Nephron (organoid): ENCODE measurements around the gene SPNS3.

Experiments used
- H3K27ac Mint-ChIP-seq, 3 experiments: 2 replicates each; pipeline ENCODE4 v1.8.0; 2020; ENCODE audit warnings: mixed read lengths in 3 of 3, mild to moderate bottlenecking in 2 of 3, moderate library complexity in 1 of 3
- H3K27me3 Mint-ChIP-seq: 2 replicates; pipeline ENCODE4 v1.8.0; 2021; ENCODE audit warnings: low read depth, mild to moderate bottlenecking, moderate library complexity, mixed read lengths
- H3K36me3 Mint-ChIP-seq: 2 replicates; pipeline ENCODE4 v1.8.0; 2020; ENCODE audit warnings: low read depth, mixed read lengths
- H3K4me1 Mint-ChIP-seq: 2 replicates; pipeline ENCODE4 v1.8.0; 2020; ENCODE audit warnings: mixed read lengths
- H3K4me3 Mint-ChIP-seq, 3 experiments: 2 replicates each; pipeline ENCODE4 v1.8.0; 2020; ENCODE audit warnings: mild to moderate bottlenecking in 3 of 3, mixed read lengths in 3 of 3, moderate library complexity in 2 of 3
- H3K9me3 Mint-ChIP-seq: 2 replicates; pipeline ENCODE4 v1.8.0; 2020; ENCODE audit warnings: mixed read lengths
- CTCF ChIP-seq, 3 experiments: fragments of 200-600 bp; sonication (generic); IDR thresholded peaks; one replicate each; pipeline ENCODE4 v1.5.0; 2021; ENCODE audit warnings: antibody characterized with exemption in 3 of 3; ENCODE audit not compliant: unreplicated experiment in 3 of 3

SPNS3 gene

GRCh38 chr17:4490109-4490591 is 56.4 kb downstream of the SPNS3 start:
- H3K27me3 Mint-ChIP-seq, result peaks cover 9% of the 10 kb centered on the region
- no peaks in the 10 kb centered on the region for H3K9me3 Mint-ChIP-seq
- peaks cover 5% of the 10 kb centered on the region for H3K4me1 Mint-ChIP-seq
- TF ChIP-seq CTCF (IDR thresholded peaks at IDR 0.05; ENCODE audit: unreplicated experiment in 3 of 3), result no peak
- peak overlapping the region in 1 of 3 experiments; percentile 20 for H3K27ac Mint-ChIP-seq
- H3K4me3 Mint-ChIP-seq, result no peak overlapping the region
- no peaks in the 10 kb centered on the region for H3K36me3 Mint-ChIP-seq

GRCh38 chr17:4490637-4491061 is 56.9 kb downstream of the SPNS3 start:
- peaks cover 5% of the 10 kb centered on the region for H3K4me1 Mint-ChIP-seq
- no peaks in the 10 kb centered on the region for H3K9me3 Mint-ChIP-seq
- H3K27me3 Mint-ChIP-seq, result peaks cover 9% of the 10 kb centered on the region
- H3K4me3 Mint-ChIP-seq, result no peak overlapping the region
- H3K27ac Mint-ChIP-seq, result no peak overlapping the region
- no peak for TF ChIP-seq CTCF (IDR thresholded peaks at IDR 0.05; ENCODE audit: unreplicated experiment in 3 of 3)
- no peaks in the 10 kb centered on the region for H3K36me3 Mint-ChIP-seq

GRCh38 chr17:4492721-4493561 is 59.2 kb downstream of the SPNS3 start:
- Mint-ChIP-seq H3K36me3 (no peaks in the 10 kb centered on the region), H3K27ac (no peak overlapping the region), H3K4me1 (peaks cover 4% of the 10 kb centered on the region), H3K9me3 (no peaks in the 10 kb centered on the region), H3K4me3 (peak overlapping the region in 1 of 3 experiments; percentile 33), H3K27me3 (peaks cover 27% of the 10 kb centered on the region)
- no peak for TF ChIP-seq CTCF (IDR thresholded peaks at IDR 0.05; ENCODE audit: unreplicated experiment in 3 of 3)

- H3K27ac Mint-ChIP-seq, result peak overlapping the region; percentile 77 to 89 (median 89)
Observed at GRCh38 chr17:4497101-4497824, 63.5 kb downstream of the SPNS3 start.

More at GRCh38 chr17:4497101-4497824, 63.5 kb downstream of the SPNS3 start:
- Mint-ChIP-seq H3K27me3 (peaks cover 57% of the 10 kb centered on the region), H3K9me3 (no peaks in the 10 kb centered on the region), H3K4me3 (peak overlapping the region; percentile 75 to 79 (median 77)), H3K36me3 (no peaks in the 10 kb centered on the region), H3K4me1 (peaks cover 12% of the 10 kb centered on the region)
- no peak for TF ChIP-seq CTCF (IDR thresholded peaks at IDR 0.05; ENCODE audit: unreplicated experiment in 3 of 3)
